Loucy (cell line): ENCODE data around the gene PI4KA.
"Not testable (repeated sequence)": the region's sequence is repeated elsewhere in the genome, so short reads cannot be mapped to it uniquely, and the experiment has no call there.

ENCODE experiments used
- EZH2phosphoT487 ChIP-seq: fragments of 200-600 bp; IDR thresholded peaks from 2 replicates; pipeline ENCODE4 v1.6.1; 2018; ENCODE audit warnings: antibody characterized with exemption, mild to moderate bottlenecking, moderate library complexity, borderline replicate concordance
- TF ChIP-seq, protein P1 (sequence below): fragments of 200-600 bp; sonication (generic); conservative IDR thresholded peaks from 2 replicates; pipeline ENCODE4 v1.5.1; 2014; ENCODE audit warnings: mild to moderate bottlenecking, antibody characterized with exemption, low read length

- TF ChIP-seq, protein P1, sequence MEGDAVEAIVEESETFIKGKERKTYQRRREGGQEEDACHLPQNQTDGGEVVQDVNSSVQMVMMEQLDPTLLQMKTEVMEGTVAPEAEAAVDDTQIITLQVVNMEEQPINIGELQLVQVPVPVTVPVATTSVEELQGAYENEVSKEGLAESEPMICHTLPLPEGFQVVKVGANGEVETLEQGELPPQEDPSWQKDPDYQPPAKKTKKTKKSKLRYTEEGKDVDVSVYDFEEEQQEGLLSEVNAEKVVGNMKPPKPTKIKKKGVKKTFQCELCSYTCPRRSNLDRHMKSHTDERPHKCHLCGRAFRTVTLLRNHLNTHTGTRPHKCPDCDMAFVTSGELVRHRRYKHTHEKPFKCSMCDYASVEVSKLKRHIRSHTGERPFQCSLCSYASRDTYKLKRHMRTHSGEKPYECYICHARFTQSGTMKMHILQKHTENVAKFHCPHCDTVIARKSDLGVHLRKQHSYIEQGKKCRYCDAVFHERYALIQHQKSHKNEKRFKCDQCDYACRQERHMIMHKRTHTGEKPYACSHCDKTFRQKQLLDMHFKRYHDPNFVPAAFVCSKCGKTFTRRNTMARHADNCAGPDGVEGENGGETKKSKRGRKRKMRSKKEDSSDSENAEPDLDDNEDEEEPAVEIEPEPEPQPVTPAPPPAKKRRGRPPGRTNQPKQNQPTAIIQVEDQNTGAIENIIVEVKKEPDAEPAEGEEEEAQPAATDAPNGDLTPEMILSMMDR = not testable (repeated sequence)
- not testable (repeated sequence) for TF ChIP-seq EZH2phosphoT487
Observed at GRCh38 chr22:20825216-20825615, 33.4 kb downstream of the PI4KA start.
